Suprapubic skin (tissue), 4 donors: ENCODE results near the gene SUGCT. TPM values are rescaled to one million over a fixed set of nuclear protein-coding genes. Genes with fewer than 3 reads are reported as not detected.

Experiments used
- DNase-seq, 2 donors: peaks; one replicate each; pipeline ENCODE4 v3.0.0-alpha.2; 2019; ENCODE audit warnings: low spot score in 2 of 2
- H3K27ac ChIP-seq: fragments of 200-600 bp; sonication (generic); one replicate; pipeline ENCODE4 v1.5.1; 2019
- H3K27me3 ChIP-seq: fragments of 200-600 bp; sonication (generic); one replicate; pipeline ENCODE4 v1.5.1; 2019
- H3K36me3 ChIP-seq: fragments of 200-600 bp; sonication (generic); one replicate; pipeline ENCODE4 v1.5.1; 2019
- H3K4me1 ChIP-seq: fragments of 200-600 bp; sonication (generic); one replicate; pipeline ENCODE4 v1.5.1; 2019
- H3K4me3 ChIP-seq: fragments of 200-600 bp; sonication (generic); one replicate; pipeline ENCODE4 v1.5.1; 2019; ENCODE audit warnings: mild to moderate bottlenecking
- H3K9me3 ChIP-seq: fragments of 200-600 bp; sonication (generic); one replicate; pipeline ENCODE4 v1.5.1; 2019
- CTCF ChIP-seq, 2 donors: fragments of 200-600 bp in 1 of 2; fragments of 450-650 bp in 1 of 2; sonication (generic) in 1 of 2; IDR thresholded peaks; one replicate each; pipeline ENCODE4 v1.5.1; 2016 to 2019; ENCODE audit warnings: antibody characterized with exemption in 2 of 2, mild to moderate bottlenecking in 1 of 2, moderate library complexity in 1 of 2
- EP300 ChIP-seq: sonication (generic); formaldehyde crosslinking; IDR thresholded peaks from one replicate; pipeline ENCODE4 v1.6.1; 2017; ENCODE audit warnings: antibody characterized with exemption
- POLR2A ChIP-seq, 2 donors: fragments of 450-650 bp; IDR thresholded peaks; one replicate each; pipeline ENCODE4 v1.6.1; 2017; ENCODE audit warnings: antibody characterized with exemption in 2 of 2, mild to moderate bottlenecking in 2 of 2, moderate library complexity in 2 of 2
- POLR2AphosphoS5 ChIP-seq, 3 donors: sonication (generic); formaldehyde crosslinking; IDR thresholded peaks; one replicate each; pipeline ENCODE4 v1.6.1; 2017; ENCODE audit warnings: antibody characterized with exemption in 3 of 3
- WGBS: methylation state at CpG from one replicate; pipeline ENCODE4 v1.1.5; 2018; 5-methylcytosine and 5-hydroxymethylcytosine counted together
- total RNA-seq, 4 donors: library from RNA; depleted of rRNA; stranded (reverse); fragments of >200 nt; gene quantifications; one replicate each; pipeline ENCODE4 v1.1.0, GENCODE V29; 2016

Gene SUGCT
- total RNA-seq, 4 donors from 2014 or later, result 0.73 to 2.2 (median 0.98) TPM; not detected in 1

GRCh38 chr7:40680657-40681056 is 545.9 kb downstream of the SUGCT start:
- H3K9me3 ChIP-seq, result no peaks in the 10 kb centered on the region
- TF ChIP-seq POLR2A (IDR thresholded peaks at IDR 0.05) (no peak), CTCF (IDR thresholded peaks at IDR 0.05) (peak in 1 of 2 donors; percentile 35), EP300 (no peak), POLR2AphosphoS5 (IDR thresholded peaks at IDR 0.05) (no peak)
- H3K4me3 ChIP-seq, result no peak overlapping the region
- H3K36me3 ChIP-seq, result no peaks in the 10 kb centered on the region
- no peak for DNase-seq
- no peaks in the 10 kb centered on the region for H3K27me3 ChIP-seq
- WGBS, result 92% methylated on average over 1 of the region's 1 CpG
- no peak overlapping the region for H3K27ac ChIP-seq
- no peaks in the 10 kb centered on the region for H3K4me1 ChIP-seq

GRCh38 chr7:40682696-40683095 is 547.9 kb downstream of the SUGCT start:
- Histone ChIP-seq H3K4me3 (no peak overlapping the region), H3K36me3 (no peaks in the 10 kb centered on the region), H3K27ac (no peak overlapping the region), H3K9me3 (no peaks in the 10 kb centered on the region), H3K4me1 (no peaks in the 10 kb centered on the region), H3K27me3 (no peaks in the 10 kb centered on the region)
- TF ChIP-seq EP300, result no peak
- TF ChIP-seq POLR2AphosphoS5 (IDR thresholded peaks at IDR 0.05), result no peak
- no peak for TF ChIP-seq CTCF (IDR thresholded peaks at IDR 0.05)
- no peak for TF ChIP-seq POLR2A (IDR thresholded peaks at IDR 0.05)
- no peak for DNase-seq

GRCh38 chr7:40694026-40694809 is 559.4 kb downstream of the SUGCT start:
- no peak for DNase-seq
- H3K4me1 ChIP-seq, result no peaks in the 10 kb centered on the region
- TF ChIP-seq EP300 (no peak), POLR2A (IDR thresholded peaks at IDR 0.05) (no peak), CTCF (IDR thresholded peaks at IDR 0.05) (no peak), POLR2AphosphoS5 (IDR thresholded peaks at IDR 0.05) (no peak)
- no peaks in the 10 kb centered on the region for H3K9me3 ChIP-seq
- H3K36me3 ChIP-seq, result no peaks in the 10 kb centered on the region
- 59% methylated on average over 6 of the region's 6 CpGs for WGBS
- no peak overlapping the region for H3K27ac ChIP-seq
- H3K27me3 ChIP-seq, result no peaks in the 10 kb centered on the region
- no peak overlapping the region for H3K4me3 ChIP-seq

- DNase-seq, result no peak
- no peak for TF ChIP-seq EP300
- no peak for TF ChIP-seq POLR2A (IDR thresholded peaks at IDR 0.05)
- no peak for TF ChIP-seq POLR2AphosphoS5 (IDR thresholded peaks at IDR 0.05)
- no peak for TF ChIP-seq CTCF (IDR thresholded peaks at IDR 0.05)
- Histone ChIP-seq H3K27me3 (no peaks in the 10 kb centered on the region), H3K4me3 (no peak overlapping the region), H3K9me3 (no peaks in the 10 kb centered on the region), H3K4me1 (no peaks in the 10 kb centered on the region), H3K36me3 (no peaks in the 10 kb centered on the region), H3K27ac (no peak overlapping the region)
- WGBS, result 100% methylated on average over 3 of the region's 3 CpGs
Measured at GRCh38 chr7:40694991-40695390, 560.2 kb downstream of the SUGCT start.

- DNase-seq, result no peak
- no peak for TF ChIP-seq POLR2A (IDR thresholded peaks at IDR 0.05)
- no peak for TF ChIP-seq EP300
- TF ChIP-seq CTCF (IDR thresholded peaks at IDR 0.05), result no peak
- no peaks in the 10 kb centered on the region for H3K4me1 ChIP-seq
- no peaks in the 10 kb centered on the region for H3K27me3 ChIP-seq
- H3K27ac ChIP-seq, result no peak overlapping the region
- H3K4me3 ChIP-seq, result no peak overlapping the region
- H3K36me3 ChIP-seq, result no peaks in the 10 kb centered on the region
- H3K9me3 ChIP-seq, result no peaks in the 10 kb centered on the region
- 92% methylated on average over 4 of the region's 4 CpGs for WGBS
Measured at GRCh38 chr7:40697653-40698052, 562.8 kb downstream of the SUGCT start.
